Glomerular endothelial cell (primary cell): Measurements from ENCODE around the gene SHKBP1. TPM values are rescaled to one million over a fixed set of nuclear protein-coding genes. Genes with fewer than 3 reads are reported as not detected.
"Not testable (repeated sequence)": the region's sequence is repeated elsewhere in the genome, so short reads cannot be mapped to it uniquely, and the experiment has no call there.

Experiments
- DNase-seq: peaks from one replicate; pipeline ENCODE4 v3.0.0-alpha.2; 2011; ENCODE audit warnings: low read depth, low spot score; ENCODE audit errors: extremely low read depth
- total RNA-seq: library from RNA; depleted of rRNA; stranded (reverse); fragments of >200 nt; gene quantifications from 2 replicates; pipeline ENCODE4 v1.2.3, GENCODE V29; 2015

SHKBP1 gene
- total RNA-seq: 91.0 and 91.4 TPM in 2 replicates

DNA sequence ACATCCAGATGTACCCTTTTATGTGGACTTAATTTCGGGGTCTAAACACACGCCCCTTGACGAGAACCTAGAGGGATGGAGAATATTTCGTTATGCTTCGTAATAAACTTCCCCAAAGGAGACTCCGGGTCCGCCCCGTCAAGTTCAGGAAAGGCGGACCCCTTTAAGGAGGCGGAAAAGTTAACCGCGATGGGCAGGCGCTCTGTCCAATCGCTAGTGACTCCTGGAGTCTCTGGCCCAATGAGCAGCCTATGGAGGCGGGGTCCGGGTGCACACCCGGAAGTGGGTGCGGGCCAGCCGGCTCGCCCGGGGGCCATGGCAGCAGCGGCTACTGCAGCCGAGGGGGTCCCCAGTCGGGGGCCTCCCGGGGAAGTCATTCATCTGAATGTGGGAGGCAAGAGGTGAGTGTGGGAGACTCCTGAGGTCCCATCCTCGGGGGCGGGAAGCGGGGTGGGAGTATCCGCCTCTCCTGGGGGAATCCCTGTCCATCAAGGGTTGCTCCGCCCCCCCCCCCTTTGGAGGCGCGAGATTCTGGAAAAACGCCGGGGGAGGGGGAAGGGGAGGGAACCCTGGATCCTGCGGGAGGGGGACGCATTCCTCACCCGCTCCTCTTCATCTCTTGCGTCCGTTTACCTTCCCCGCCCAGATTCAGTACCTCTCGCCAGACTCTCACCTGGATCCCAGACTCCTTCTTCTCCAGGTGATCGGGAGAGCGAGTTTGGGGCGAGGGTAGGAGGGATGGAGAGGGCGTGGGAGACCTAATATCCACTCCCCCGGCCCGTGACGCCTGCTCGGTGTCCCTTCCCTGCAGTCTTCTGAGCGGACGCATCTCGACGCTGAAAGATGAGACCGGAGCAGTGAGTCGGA is at the start of gene SHKBP1:
SHKBP1 (plus strand) TSS at position 289 of the 867 bp plus-strand sequence; CDS start at position 316, 27 bp downstream.
- DNase-seq: no peak

DNA sequence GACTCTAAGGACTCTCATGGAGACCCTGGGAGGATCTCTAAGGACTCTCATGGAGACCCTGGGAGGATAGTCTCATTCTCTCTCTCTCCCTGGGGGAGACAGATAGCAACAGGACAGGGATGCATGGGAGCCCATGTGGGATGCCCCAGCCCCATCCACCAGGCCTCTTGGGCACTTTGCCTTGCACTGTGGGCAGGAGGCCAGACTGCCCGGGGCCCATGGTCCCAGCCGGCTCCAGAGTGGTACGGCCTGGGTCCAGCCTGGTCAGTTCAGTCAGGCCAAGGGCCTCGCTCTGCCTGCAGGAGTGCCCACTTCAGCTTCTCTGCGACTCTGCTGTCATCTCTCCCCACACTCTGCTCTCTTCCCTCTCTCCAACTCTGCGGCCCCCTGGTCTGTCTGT is 48.6 kb upstream of the SHKBP1 start:
- no peak for DNase-seq

DNA sequence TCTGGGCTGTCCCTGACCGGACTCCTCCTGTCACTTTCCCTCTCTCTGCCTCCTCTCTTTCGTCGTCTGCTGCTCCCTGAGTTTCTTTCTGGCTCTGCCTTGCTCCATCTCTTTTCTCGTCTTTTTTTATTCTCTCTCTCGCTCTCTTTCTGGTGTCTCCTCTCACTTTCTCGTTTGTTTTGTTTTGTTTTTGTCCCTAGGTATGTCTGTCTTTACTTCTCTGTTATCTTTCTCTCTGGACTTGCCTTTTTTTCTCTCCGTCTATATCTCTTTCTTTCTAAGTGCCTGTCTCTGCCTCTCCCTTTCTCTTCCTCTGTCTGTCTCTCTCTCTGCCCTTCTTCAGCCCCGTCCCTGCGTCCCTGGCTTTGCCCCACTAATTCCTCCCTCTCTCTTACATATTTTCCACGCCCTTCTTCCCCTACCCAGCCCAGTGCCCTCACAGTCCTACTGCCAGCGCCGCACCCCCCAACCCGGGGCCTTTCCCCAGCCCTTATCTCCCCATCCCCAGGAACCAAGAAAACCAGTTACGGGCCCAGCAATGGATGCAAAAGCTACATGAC is 48.1 kb upstream of the SHKBP1 start:
- no peak for DNase-seq

DNA sequence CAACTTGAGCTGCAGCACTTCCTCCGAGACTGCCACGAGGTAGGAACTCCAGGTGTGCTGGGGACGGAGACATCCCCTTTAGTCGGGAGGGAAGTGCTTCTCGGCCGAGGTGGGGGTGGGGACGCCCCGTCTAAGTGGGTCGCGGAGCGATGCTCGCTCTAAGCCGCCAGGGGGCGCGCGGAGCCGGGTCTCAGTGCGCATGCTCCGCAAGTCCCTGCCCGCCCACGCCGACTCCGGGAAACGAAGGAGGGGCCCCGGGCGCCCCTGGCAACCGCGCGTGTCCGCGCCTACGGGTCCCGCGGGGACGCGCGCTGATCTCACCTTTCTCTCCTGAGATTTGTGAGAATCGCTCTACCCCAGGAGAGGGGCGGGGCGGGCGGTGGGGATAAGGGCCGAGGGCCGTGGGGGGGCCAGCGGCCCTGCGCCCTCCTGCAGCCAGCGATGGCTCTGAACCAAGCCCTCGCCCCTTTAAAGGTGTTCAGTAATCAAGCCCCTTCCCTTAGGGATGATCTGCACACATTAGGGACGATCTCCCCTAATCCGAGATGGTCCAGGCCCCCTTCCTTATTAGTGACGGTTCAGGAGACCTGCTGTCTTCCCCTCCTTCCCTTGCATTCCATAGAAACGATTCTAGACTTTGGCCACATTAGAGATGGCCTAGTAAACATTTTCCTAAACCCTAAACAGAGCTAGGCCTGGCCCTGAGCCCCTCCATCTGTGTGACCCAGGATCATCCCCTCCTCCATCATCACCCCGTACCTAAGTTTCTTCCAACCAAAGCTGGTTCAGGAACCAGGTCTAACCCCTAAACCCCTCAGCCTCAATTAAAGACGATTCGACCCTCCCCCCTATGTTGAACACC is 47.3 kb upstream of the SHKBP1 start:
- DNase-seq: no peak

- DNase-seq: no peak
These were observed 46.4 kb upstream of the SHKBP1 start for GRCh38 chr19:40530091-40530901.

DNA sequence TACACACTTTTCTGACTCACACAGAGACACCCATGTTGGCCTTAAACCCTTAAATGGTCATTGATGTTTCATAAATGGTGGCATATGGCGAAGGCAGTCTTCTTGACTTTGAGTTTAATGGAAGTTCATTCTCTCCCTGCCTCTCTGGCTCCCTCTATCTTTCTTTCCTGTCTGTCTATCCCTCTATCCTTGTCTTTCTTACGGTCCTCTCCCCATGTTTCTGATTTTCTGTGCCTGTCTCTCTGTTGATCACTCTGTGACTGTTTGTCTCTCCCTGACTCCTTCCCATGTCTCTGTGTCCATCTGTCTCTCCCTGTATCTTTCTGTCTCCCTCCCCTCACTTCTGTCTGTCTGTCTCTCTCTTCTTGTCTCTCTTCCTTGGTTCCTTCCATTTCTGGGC is 43.2 kb upstream of the SHKBP1 start:
- no peak for DNase-seq

- DNase-seq: no peak
These were observed 42.5 kb upstream of the SHKBP1 start for GRCh38 chr19:40534148-40534547.

DNA sequence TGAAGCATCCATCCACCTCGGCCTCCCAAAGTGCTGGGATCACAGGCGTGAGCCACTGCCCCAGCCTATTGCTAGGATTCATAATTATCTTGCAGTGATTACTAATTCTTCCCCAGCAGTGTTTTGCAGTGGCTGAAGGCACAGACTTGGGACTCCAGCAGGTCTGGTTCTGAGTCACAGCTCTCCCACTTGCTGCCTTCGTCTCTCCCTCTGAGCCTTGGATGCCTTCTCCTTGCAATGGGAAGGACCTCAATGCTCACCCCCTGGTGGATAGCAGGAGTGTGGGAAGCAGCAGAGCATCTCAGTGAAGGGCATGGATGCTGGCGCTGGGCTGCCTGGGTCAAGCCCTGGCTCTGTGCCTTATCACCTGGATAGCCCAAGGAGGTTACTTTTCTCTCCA is 37.6 kb upstream of the SHKBP1 start:
- no peak for DNase-seq

- DNase-seq: no peak
These were observed 34.3 kb upstream of the SHKBP1 start for GRCh38 chr19:40542202-40542859.

DNA sequence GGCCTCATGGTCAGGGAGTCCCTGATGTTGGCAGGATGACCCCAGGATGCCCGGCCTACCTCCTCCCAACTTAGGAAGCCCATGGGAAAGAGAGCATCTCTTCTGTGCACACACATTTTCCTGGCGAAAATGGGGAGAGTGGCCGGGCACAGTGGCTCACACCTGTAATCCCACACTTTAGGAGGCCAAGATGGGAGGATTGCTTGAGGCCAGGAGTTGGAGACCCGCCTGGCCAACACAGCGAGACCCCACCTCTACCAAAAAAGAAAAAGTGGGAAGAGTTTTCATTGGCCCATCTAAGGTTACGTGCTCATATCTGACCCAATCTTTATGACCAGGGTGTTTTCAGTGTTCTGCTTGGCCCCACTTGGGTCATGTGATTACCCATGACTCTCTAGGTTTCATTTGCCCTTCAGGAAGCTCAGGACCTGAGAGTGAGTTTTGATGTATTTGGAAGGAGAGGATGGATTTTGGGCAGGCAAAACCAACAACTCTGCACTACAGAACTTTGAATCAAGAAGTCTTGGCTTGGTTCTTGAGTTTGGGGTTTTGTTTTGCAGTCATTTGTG is 33.6 kb upstream of the SHKBP1 start:
- DNase-seq: no peak

GRCh38 chr19:40546153-40546841 is 30.4 kb upstream of the SHKBP1 start:
- not testable (repeated sequence) for DNase-seq

- DNase-seq: not testable (repeated sequence)
These were observed 29.5 kb upstream of the SHKBP1 start for GRCh38 chr19:40547190-40547589.

DNA sequence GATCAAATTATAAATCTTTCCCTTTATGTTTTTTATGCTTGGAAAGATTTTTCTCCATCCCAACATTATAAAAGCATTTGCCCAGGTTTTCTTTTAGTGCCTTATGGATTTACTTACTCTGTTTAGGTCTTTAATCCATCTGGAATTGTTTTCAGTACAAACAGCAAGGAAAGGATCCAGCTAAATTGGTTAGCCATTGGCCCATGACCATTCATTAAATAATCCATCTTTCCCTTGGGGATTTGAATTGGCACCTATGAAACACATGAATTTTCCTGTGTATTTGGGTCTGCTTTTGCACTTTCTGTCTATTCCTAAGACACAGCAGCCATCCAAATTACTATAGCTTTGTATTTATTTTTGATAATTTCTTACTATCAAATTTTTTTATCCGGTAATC is 28.8 kb upstream of the SHKBP1 start:
- DNase-seq: no peak

DNA sequence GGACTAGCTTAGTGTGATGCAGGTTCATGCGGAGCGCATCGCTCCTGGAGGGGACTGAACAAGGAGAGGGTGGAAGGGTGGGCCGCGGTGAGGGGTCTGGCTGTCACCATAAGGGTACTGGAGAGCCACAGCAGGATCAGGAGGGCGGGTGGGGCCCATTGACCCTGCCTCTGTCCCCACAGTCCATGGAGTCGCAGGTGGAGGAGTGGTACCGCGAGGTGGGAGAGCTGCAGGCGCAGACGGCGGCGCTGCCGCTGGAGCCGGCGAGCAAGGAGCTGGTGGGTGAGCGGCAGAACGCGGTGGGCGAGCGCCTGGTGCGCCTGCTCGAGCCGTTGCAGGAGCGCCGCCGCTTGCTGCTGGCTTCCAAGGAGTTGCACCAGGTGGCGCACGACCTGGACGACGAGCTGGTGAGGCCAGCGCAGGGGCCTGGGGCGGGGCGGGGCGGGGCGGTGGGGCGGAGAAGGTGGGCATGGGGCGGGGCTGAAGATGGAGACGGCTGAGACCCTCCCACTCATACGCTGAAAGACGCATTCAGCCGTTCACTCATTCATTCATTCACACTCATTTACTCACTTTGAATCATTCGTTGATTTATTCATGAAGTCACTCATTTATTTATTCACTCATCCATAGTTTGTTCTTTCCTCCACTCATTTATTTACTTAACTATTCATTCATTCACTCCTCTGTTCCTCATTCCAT is 27.5 kb upstream of the SHKBP1 start:
- no peak for DNase-seq

DNA sequence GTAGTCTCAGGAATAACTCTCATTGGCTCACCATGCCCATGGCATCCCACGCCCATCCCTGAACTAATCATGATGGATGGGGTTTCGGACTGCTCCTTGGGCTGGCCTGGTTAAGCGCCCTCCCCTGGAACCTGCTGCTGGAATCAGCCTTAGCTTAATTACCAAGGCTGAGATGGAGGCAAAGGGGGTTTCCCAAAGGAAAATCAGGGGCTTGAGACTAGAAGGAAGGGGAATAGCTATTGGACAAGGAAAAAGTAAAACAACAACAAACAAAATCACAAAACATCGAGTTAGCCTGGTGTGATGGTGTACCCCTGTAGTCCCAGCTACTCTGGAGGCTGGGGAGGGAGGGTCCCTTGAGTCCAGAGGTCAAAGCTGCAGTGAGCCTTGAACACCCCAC is 25.7 kb upstream of the SHKBP1 start:
- no peak for DNase-seq

DNA sequence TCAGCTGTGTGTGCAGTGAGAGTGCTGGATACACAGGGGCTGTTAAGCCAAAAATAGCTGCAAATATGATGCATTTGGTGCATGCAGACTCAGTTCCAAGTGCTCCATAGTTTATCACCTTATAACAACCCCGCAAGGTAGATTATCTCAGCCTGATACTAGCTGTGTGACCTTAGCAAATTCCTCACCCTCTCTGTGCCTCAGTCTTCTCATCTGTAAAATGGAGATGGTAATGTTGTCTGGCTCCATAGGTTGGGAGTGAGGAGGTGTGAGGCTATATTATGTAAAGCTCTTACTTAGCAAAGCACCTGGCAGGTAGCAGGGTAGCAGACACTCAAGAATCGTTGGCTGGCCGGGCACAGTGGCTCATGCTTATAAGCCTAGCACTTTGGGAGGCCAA is 23.8 kb upstream of the SHKBP1 start:
- no peak for DNase-seq

DNA sequence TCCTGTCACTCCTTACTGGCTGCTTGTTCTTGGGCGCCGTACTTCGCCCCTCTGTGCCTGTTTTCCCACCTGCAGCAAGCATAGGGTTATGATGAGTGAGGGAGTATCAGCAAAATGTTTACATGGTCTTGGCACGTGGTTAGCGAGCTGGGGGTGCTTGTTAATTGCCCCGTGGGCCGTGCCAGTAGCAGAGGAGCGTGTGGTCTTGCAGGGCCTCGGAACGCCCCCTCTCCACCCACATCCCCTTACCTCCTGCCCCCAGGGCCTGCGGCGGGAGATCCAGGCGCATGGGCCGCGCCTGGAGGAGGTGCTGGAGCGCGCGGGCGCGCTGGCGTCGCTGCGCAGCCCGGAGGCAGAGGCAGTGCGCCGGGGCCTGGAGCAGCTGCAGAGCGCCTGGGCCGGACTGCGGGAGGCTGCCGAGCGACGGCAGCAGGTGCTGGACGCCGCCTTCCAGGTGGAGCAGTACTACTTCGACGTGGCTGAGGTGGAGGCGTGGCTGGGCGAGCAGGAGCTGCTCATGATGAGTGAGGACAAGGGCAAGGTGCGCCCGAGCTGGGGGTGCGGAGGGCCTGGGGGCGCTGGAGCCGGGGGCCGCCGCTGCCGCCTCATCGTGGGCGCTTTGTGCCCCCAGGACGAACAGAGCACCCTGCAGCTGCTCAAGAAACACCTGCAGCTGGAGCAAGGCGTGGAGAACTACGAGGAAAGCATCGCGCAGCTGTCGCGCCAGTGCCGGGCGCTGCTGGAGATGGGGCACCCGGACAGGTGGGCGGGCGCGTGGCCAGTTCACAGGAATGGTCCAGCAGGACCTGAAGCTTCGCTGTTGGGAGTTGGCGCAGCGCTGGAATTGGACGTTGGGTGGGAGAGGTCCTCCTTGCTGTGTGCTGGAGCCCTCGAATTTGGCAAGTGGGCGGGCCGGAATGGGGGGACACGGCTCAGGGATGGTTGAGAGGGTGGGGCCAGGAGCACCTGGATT is 22.5 kb upstream of the SHKBP1 start:
- no peak for DNase-seq
